ENCODE results near the gene SLC18B1. TPM values are rescaled to one million over a fixed set of nuclear protein-coding genes. Genes with fewer than 3 reads are reported as not detected.
"Not testable (repeated sequence)": the region's sequence is repeated elsewhere in the genome, so short reads cannot be mapped to it uniquely, and the experiment has no call there.

The SLC18B1 gene
- total RNA-seq, 2 donors from 2014 or later: 3.2 to 3.9 TPM

DNA sequence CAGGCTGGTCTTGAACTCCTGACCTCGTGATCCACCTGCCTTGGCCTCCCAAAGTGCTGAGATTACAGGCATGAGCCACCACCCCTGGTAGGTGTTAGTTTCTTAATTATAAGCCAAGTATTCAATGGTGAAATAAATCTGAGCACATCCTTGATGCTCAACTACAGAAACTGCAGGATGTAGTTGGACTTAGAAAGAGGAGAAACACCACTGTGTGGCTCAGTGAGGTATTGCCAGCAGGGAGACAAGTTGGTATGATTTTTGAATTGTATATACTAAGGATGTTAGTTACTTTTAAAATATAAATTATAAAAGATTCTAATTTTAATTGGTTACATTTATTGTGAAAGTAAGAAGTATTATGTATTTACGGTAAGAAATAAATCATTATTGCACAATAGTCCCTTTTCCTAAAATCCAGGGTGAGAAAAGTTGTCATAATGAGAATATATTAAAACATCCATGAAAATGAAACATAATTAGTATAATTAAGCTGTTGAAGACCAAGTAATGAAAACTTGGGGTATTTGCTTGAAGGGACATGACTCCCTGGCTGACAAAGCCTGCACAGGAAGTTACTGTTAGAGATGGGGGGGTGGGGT is 17.6 kb downstream of the SLC18B1 start:
- TF ChIP-seq, protein P1, sequence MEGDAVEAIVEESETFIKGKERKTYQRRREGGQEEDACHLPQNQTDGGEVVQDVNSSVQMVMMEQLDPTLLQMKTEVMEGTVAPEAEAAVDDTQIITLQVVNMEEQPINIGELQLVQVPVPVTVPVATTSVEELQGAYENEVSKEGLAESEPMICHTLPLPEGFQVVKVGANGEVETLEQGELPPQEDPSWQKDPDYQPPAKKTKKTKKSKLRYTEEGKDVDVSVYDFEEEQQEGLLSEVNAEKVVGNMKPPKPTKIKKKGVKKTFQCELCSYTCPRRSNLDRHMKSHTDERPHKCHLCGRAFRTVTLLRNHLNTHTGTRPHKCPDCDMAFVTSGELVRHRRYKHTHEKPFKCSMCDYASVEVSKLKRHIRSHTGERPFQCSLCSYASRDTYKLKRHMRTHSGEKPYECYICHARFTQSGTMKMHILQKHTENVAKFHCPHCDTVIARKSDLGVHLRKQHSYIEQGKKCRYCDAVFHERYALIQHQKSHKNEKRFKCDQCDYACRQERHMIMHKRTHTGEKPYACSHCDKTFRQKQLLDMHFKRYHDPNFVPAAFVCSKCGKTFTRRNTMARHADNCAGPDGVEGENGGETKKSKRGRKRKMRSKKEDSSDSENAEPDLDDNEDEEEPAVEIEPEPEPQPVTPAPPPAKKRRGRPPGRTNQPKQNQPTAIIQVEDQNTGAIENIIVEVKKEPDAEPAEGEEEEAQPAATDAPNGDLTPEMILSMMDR (IDR thresholded peaks at IDR 0.05): no peak
- Histone ChIP-seq H3K4me1 (no peaks in the 10 kb centered on the region), H3K9me3 (no peaks in the 10 kb centered on the region), H3K36me3 (peaks cover 29% of the 10 kb centered on the region), H3K27me3 (no peaks in the 10 kb centered on the region), H3K4me3 (no peak overlapping the region), H3K27ac (no peak overlapping the region)
- no peak for DNase-seq (ENCODE audit: low spot score)

DNA sequence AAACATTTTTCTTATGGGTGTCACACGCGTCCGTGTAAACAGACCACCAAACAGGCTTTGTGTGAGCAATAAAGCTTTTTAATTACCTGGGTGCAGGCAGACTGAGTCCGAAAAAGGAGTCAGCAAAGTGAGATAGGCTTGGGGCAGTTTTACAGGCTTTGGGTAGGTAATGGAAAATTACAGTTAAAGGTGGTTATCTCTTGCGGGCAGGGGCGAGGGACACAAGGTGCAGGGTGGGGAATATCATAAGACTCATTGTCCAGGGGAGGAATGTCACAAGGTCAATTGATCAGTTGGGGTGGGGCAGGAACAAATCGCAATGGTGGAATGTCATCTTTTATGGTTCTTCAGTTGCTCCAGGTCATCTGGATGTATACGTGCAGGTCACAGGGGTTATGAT is 20.6 kb downstream of the SLC18B1 start:
- not testable (repeated sequence) for DNase-seq (ENCODE audit: low spot score); H3K4me1 ChIP-seq; H3K27me3 ChIP-seq; H3K4me3 ChIP-seq; H3K27ac ChIP-seq; H3K9me3 ChIP-seq
- peaks cover 32% of the 10 kb centered on the region for H3K36me3 ChIP-seq

DNA sequence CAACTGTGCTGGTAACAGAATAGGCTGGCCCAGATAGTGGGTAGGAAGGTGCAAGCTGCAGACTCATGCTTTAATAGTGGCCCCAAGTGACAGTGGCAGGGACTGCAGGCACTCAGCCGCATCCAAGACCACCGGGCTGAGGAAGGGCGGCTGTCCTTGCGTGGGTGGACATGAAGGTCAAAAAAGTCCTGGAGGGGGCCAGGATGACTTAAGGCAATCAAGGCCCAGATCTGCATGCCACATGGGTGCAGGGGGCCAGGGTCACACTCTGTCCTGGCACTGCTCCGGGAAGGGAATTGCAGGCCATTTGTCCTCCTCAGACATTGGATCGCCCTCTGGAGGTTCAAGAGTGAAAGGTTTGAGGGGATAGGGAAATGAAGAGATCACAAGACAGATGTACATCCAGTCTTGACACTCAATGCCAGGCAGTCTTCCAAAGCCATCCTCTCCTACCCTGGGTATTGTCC is 30.4 kb downstream of the SLC18B1 start:
- H3K9me3 ChIP-seq: no peaks in the 10 kb centered on the region
- H3K4me3 ChIP-seq: no peak overlapping the region
- TF ChIP-seq, protein P1 (IDR thresholded peaks at IDR 0.05): peak in 1 of 2 donors; percentile 74
- H3K36me3 ChIP-seq: peaks cover 9% of the 10 kb centered on the region
- no peaks in the 10 kb centered on the region for H3K4me1 ChIP-seq
- no peak overlapping the region for H3K27ac ChIP-seq
- DNase-seq (ENCODE audit: low spot score): no peak
- no peaks in the 10 kb centered on the region for H3K27me3 ChIP-seq

DNA sequence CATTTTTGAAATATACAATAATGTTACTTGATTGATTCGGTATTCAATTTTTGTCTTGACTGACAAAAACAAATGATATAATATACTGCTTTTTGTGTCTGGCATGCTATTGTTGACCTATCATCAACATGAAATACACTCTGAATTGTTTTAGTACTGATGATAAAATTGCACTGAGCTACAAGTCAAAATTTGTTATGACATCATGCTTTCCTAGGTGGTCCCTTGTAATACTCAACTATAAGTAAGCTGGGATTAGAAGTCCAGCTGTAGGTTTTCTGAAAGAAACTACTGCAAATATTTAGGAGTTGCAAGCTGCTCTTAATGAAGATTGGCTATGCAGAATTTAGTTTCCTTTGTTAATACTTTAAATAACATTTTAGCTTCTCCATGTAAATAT is 32.9 kb downstream of the SLC18B1 start:
- no peak for DNase-seq (ENCODE audit: low spot score)
- no peak overlapping the region for H3K4me3 ChIP-seq
- no peak overlapping the region for H3K27ac ChIP-seq
- TF ChIP-seq, protein P1 (IDR thresholded peaks at IDR 0.05): no peak
- no peaks in the 10 kb centered on the region for H3K4me1 ChIP-seq
- H3K27me3 ChIP-seq: no peaks in the 10 kb centered on the region
- H3K36me3 ChIP-seq: peaks cover 6% of the 10 kb centered on the region
- no peaks in the 10 kb centered on the region for H3K9me3 ChIP-seq

DNA sequence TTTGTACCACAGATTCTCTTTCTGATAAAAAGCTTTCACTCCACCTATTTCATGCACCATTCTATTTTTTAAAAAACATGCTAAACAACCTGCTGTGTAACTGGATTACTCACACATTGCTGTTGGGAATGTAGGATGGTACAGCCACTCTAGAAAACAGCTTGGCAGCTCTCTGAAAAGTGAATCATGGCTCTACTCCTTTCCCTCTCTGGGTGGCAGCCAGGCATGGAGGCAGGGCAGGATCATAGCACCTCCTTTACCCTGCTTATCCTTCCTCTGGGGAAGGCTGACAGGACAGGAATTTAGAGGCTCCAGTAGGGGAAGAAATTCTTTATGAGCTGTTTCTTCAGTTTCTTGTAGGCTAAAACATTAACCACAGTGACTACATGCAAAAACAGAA is 34.1 kb downstream of the SLC18B1 start:
- DNase-seq (ENCODE audit: low spot score): no peak
- Histone ChIP-seq H3K9me3 (no peaks in the 10 kb centered on the region), H3K27me3 (no peaks in the 10 kb centered on the region), H3K36me3 (no peaks in the 10 kb centered on the region), H3K27ac (no peak overlapping the region), H3K4me3 (no peak overlapping the region), H3K4me1 (no peaks in the 10 kb centered on the region)
- TF ChIP-seq, protein P1 (IDR thresholded peaks at IDR 0.05): no peak

DNA sequence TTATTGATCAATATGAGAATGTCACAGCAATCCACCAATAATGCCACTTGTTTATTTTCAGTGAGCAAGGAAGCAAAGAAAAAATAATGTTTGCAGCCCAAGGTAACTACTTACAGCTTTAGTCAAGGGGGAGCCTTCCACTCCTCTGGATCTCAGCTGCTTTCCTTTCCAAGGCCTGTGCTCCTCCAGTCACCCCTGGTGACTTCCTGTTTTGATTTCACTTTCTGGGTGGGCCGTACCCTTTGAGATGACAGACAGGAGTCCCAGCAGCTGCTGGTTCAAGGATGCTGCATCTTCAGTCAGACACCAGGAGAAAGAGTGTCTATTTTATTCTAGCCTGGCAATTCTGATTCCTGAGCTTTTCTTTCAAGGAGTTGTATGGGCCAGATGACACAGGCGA is 35.2 kb downstream of the SLC18B1 start:
- Histone ChIP-seq H3K9me3 (no peaks in the 10 kb centered on the region), H3K36me3 (no peaks in the 10 kb centered on the region), H3K27me3 (no peaks in the 10 kb centered on the region), H3K4me1 (no peaks in the 10 kb centered on the region), H3K4me3 (no peak overlapping the region), H3K27ac (no peak overlapping the region)
- TF ChIP-seq, protein P1 (IDR thresholded peaks at IDR 0.05): no peak
- DNase-seq (ENCODE audit: low spot score): no peak
